ENCODE measurements around the gene AGAP3. TPM values are rescaled to one million over a fixed set of nuclear protein-coding genes. Genes with fewer than 3 reads are reported as not detected.

AGAP3 gene
- total and polyA plus RNA-seq, 2 donors (not counting 1 experiment from before 2014, with no cell fraction given) = 21.1 to 22.3 TPM

DNA sequence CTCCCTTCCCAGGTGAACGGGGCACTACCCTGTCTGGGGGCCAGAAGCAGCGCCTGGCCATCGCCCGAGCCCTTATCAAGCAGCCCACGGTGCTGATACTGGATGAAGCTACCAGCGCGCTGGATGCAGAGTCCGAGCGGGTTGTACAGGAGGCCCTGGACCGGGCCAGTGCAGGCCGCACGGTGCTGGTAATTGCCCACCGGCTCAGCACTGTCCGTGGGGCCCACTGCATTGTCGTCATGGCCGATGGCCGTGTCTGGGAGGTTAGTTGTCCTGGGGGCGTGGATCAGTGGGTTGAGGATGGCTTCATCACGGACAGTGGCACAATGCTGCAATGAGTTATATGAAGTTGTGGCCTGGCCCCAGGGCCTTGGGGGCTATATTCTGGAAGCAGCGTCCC lies 42.3 kb upstream of the AGAP3 start:
- DNase-seq = no peak
- 96% methylated on average over 20 of the region's 20 CpGs for WGBS (ENCODE audit: insufficient coverage)

DNA sequence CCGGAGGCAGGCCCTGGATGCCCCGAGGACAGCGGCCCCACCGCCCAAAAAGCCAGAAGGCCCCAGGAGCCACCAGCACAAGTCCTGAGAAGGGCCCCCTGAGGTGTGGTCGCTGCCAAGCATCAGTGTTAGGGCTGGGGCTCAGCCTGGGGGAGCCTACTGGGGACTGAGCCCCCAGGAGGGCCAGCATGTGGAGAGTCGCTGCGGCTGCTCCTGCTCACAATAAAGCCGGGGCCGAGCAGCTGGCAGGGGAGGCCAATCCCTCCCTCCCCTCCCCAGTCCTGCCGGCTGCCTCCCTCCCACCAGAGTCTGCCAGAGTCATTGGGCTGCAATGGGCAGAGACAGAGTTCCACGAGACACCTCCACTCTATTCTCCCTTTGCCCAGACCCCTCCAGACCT lies 41.0 kb upstream of the AGAP3 start:
- intact Hi-C loops (cut with micrococcal nuclease) = no loop called here
- H3K79me2 ChIP-seq (ENCODE audit: control insufficient read depth, insufficient read depth, low read length) = no peaks in the 10 kb centered on the region
- TF ChIP-seq EZH2 (IDR thresholded peaks at IDR 0.05; ENCODE audit: borderline replicate concordance, insufficient read depth, low read depth, low read length, poor library complexity, severe bottlenecking) = no peak
- TF ChIP-seq, protein P1, sequence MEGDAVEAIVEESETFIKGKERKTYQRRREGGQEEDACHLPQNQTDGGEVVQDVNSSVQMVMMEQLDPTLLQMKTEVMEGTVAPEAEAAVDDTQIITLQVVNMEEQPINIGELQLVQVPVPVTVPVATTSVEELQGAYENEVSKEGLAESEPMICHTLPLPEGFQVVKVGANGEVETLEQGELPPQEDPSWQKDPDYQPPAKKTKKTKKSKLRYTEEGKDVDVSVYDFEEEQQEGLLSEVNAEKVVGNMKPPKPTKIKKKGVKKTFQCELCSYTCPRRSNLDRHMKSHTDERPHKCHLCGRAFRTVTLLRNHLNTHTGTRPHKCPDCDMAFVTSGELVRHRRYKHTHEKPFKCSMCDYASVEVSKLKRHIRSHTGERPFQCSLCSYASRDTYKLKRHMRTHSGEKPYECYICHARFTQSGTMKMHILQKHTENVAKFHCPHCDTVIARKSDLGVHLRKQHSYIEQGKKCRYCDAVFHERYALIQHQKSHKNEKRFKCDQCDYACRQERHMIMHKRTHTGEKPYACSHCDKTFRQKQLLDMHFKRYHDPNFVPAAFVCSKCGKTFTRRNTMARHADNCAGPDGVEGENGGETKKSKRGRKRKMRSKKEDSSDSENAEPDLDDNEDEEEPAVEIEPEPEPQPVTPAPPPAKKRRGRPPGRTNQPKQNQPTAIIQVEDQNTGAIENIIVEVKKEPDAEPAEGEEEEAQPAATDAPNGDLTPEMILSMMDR (IDR thresholded peaks at IDR 0.05) = no peak
- Mint-ChIP-seq H3K4me3 (no peak overlapping the region), H3K4me1 (no peaks in the 10 kb centered on the region), H3K27ac (no peak overlapping the region), H3K27me3 (no peaks in the 10 kb centered on the region), H3K9me3 (ENCODE audit: insufficient read depth) (no peaks in the 10 kb centered on the region)
- no peak overlapping the region for H3K9ac ChIP-seq (ENCODE audit: low read length)
- H3K27ac ChIP-seq (ENCODE audit: low read length in 2 of 2) = no peak overlapping the region
- H3K9me3 ChIP-seq (ENCODE audit: control extremely low read depth in 1 of 3, control insufficient read depth in 2 of 3, insufficient read depth in 1 of 3, low read length in 2 of 3) = no peaks in the 10 kb centered on the region
- H3K27me3 ChIP-seq (replicated peaks in 1 of 4; ENCODE audit: control extremely low read depth in 1 of 4, control insufficient read depth in 3 of 4, insufficient read depth in 4 of 4, low read length in 3 of 4) = no peaks in the 10 kb centered on the region
- no peak overlapping the region for H3K4me2 ChIP-seq (replicated peaks; ENCODE audit: low read depth, low read length, poor library complexity, severe bottlenecking)
- ChIA-PET POLR2A (no interaction called here), CTCF (no interaction called here)
- no peak overlapping the region for H3K4me3 ChIP-seq (ENCODE audit: control extremely low read depth in 1 of 5, extremely low read depth in 1 of 5, insufficient read depth in 1 of 5, low read depth in 2 of 5, low read length in 4 of 5)
- H4K20me1 ChIP-seq (ENCODE audit: control insufficient read depth, insufficient read depth, low read length, poor library complexity, severe bottlenecking) = no peaks in the 10 kb centered on the region
- WGBS (ENCODE audit: insufficient coverage) = 98% methylated on average over 10 of the region's 11 CpGs
- ATAC-seq (ENCODE audit: low read depth) = no peak
- H2AFZ ChIP-seq (ENCODE audit: insufficient read depth, low read depth, low read length, poor library complexity, severe bottlenecking) = no peak overlapping the region
- H3K4me1 ChIP-seq (ENCODE audit: control insufficient read depth in 2 of 2, insufficient read depth in 2 of 2, low read length in 2 of 2) = no peaks in the 10 kb centered on the region
- no peak for DNase-seq
- no peaks in the 10 kb centered on the region for H3K36me3 ChIP-seq (replicated peaks in 1 of 2; ENCODE audit: control extremely low read depth in 1 of 2, control insufficient read depth in 1 of 2, extremely low read depth in 1 of 2, insufficient read depth in 2 of 2, low read length in 1 of 2)

More for the DNA sequence above, 42.3 kb upstream of the AGAP3 start:
- intact Hi-C loops (cut with micrococcal nuclease) = no loop called here
- no peak for TF ChIP-seq EZH2 (IDR thresholded peaks at IDR 0.05; ENCODE audit: borderline replicate concordance, insufficient read depth, low read depth, low read length, poor library complexity, severe bottlenecking)
- TF ChIP-seq, protein P1 (IDR thresholded peaks at IDR 0.05) = no peak
- Mint-ChIP-seq H3K4me1 (no peaks in the 10 kb centered on the region), H3K4me3 (no peak overlapping the region), H3K27me3 (no peaks in the 10 kb centered on the region), H3K27ac (no peak overlapping the region), H3K9me3 (ENCODE audit: insufficient read depth) (no peaks in the 10 kb centered on the region)
- Histone ChIP-seq H2AFZ (ENCODE audit: insufficient read depth, low read depth, low read length, poor library complexity, severe bottlenecking) (no peak overlapping the region), H3K4me1 (ENCODE audit: control insufficient read depth in 2 of 2, insufficient read depth in 2 of 2, low read length in 2 of 2) (no peaks in the 10 kb centered on the region), H3K27ac (ENCODE audit: low read length in 2 of 2) (no peak overlapping the region), H4K20me1 (ENCODE audit: control insufficient read depth, insufficient read depth, low read length, poor library complexity, severe bottlenecking) (no peaks in the 10 kb centered on the region), H3K9me3 (ENCODE audit: control extremely low read depth in 1 of 3, control insufficient read depth in 2 of 3, insufficient read depth in 1 of 3, low read length in 2 of 3) (no peaks in the 10 kb centered on the region), H3K9ac (ENCODE audit: low read length) (no peak overlapping the region), H3K27me3 (replicated peaks in 1 of 4; ENCODE audit: control extremely low read depth in 1 of 4, control insufficient read depth in 3 of 4, insufficient read depth in 4 of 4, low read length in 3 of 4) (no peaks in the 10 kb centered on the region), H3K79me2 (ENCODE audit: control insufficient read depth, insufficient read depth, low read length) (no peaks in the 10 kb centered on the region), H3K4me3 (ENCODE audit: control extremely low read depth in 1 of 5, extremely low read depth in 1 of 5, insufficient read depth in 1 of 5, low read depth in 2 of 5, low read length in 4 of 5) (no peak overlapping the region), H3K36me3 (replicated peaks in 1 of 2; ENCODE audit: control extremely low read depth in 1 of 2, control insufficient read depth in 1 of 2, extremely low read depth in 1 of 2, insufficient read depth in 2 of 2, low read length in 1 of 2) (no peaks in the 10 kb centered on the region), H3K4me2 (replicated peaks; ENCODE audit: low read depth, low read length, poor library complexity, severe bottlenecking) (no peak overlapping the region)
- ATAC-seq (ENCODE audit: low read depth) = no peak
- ChIA-PET POLR2A (no interaction called here), CTCF (no interaction called here)
